COLO668 (cell line): Measurements from ENCODE around the gene CTXND1.
"Not testable (repeated sequence)": the region's sequence is repeated elsewhere in the genome, so short reads cannot be mapped to it uniquely, and the experiment has no call there.

Experiments
- DNase-seq: peaks from one replicate; lab custom pipeline; 2025; ENCODE audit not compliant: unreplicated experiment; lab: John Stamatoyannopoulos, UW

CTXND1 gene

GRCh38 chr15:80161468-80162016 lies 90.5 kb downstream of the CTXND1 start:
- no peak for DNase-seq

DNA sequence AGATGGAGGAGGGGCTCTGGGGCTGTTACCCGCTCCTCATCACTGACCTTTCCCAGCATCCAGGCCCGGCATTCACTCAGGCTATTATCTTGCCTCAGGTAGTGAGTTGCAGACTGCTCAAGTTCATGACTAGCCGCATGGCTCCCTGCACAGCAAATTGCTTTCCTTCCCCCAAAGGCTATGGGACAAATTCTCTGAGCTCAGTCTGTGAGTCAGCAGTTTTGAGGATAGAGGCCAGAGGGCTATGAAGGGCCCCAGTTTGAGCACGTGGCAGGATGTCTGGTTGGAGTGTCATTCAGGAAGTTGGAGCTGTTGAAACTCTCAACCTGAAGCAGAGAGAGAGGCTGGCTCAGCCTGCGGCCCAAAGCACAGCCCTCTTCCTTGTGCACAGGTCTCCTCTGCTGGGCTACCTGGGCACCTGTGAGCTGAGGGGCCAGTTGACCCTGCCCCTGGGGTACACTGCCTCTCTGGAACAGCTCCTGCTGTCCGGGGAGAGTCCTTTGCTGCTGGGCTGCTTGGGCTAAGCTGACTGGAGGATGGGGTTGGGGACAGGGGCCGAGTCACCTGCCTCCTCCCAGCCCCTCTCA lies 91.3 kb downstream of the CTXND1 start:
- no peak for DNase-seq

DNA sequence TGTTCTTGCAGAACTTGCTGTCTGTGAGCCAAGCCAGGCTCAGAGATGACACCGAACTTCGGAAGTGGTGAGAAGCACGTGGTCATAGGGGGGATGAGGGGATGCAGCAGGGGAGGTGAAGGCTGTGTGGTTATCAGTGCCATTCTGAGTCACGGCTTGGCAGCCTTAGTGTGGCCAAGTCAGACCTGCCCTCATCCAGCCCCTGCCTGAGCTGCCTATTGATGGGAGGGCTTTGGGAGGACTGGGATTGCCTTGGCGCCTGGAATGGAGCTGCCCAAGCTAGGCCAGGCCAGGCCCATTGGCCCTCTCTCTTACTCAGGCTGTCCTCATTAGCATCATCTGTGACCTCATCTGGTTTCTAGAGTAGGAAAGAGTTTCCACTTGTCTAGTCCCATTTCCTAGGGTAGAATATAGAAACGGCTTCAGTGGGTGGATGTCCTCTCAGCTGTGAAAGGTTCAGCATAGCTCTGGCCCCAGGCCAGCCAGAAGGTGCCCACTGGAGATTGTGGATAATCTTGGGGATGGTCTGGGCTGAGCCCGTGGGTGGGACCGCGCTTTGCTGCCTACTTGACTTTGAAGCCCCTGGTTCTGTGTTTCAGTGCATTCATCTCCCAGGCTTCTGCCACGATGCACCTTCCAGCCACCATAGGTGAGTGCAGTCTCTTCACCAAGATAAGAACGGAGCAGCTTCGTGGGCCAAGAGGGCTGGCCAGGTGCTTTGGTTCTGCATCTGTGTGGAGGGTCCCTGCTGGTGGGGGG lies 92.0 kb downstream of the CTXND1 start:
- no peak for DNase-seq

DNA sequence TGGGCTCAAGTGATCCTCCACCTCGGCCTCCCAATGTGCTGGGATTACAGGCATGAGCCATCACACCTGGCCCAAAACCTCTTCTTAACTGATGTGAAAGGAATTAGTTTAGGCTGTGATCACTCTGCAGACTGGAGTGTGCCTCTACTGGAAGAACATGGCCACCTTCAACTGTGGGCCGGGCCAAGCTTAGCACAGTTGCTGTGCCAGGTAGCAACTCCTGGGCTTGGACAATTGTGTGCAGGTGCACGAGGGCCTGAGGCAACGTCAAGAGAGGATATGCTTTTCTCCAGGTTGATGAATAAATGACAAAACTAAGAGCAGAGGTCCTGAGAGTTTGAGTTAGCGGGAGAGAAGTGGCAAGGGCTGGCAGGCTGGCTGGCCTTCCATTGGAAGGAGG lies 92.7 kb downstream of the CTXND1 start:
- no peak for DNase-seq

GRCh38 chr15:80157215-80157614 lies 94.8 kb downstream of the CTXND1 start:
- no peak for DNase-seq

- DNase-seq: no peak
Observed at GRCh38 chr15:80156176-80156720, 95.8 kb downstream of the CTXND1 start.

- not testable (repeated sequence) for DNase-seq
Observed at GRCh38 chr15:80155378-80156175, 96.4 kb downstream of the CTXND1 start.

DNA sequence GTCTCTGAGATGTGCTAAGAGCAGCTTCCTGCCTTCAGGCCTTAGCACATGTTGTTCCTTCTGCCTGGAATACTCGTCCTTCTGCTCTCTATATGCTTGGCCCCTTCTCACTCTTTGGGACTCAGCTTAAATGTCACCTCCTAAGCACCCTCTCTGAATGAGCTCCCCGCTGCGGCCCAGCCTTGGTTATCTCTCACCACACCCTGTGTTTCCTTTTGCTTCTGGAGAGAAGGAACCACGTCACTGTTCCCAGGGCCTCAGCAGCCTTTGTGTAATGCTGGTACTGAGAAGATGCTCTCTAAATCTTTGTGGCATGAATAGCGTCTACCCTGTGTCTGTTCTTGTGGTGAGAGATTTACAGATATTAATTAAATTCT lies 97.0 kb downstream of the CTXND1 start:
- no peak for DNase-seq

DNA sequence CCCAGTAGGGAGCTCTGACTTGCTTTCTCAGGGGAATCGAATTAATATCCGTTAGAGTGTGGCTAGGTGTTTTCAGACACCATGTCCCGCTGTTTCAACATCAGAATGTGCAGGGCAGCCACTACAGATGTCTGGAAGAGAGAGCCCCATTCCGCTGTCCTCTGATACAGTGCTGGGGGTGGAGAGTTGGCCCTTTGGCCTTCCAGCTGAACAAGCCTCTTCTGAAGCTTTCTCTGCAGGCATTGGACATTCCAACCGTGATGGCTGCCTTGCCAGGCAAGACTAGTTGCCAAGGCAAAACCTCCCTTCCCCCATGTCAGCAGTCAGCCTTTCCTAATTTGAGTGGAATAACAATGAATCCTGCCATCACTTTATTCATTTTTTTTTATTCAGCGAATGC lies 97.7 kb downstream of the CTXND1 start:
- DNase-seq: no peak

GRCh38 chr15:80153900-80154299 lies 98.1 kb downstream of the CTXND1 start:
- no peak for DNase-seq

GRCh38 chr15:80152896-80153876 lies 98.8 kb downstream of the CTXND1 start, which contains the start of gene FAH:
Gene FAH (plus strand): TSS chr15:80152999. CDS start chr15:80153055, 56 bp downstream.
- peak; percentile 65 for DNase-seq

DNA sequence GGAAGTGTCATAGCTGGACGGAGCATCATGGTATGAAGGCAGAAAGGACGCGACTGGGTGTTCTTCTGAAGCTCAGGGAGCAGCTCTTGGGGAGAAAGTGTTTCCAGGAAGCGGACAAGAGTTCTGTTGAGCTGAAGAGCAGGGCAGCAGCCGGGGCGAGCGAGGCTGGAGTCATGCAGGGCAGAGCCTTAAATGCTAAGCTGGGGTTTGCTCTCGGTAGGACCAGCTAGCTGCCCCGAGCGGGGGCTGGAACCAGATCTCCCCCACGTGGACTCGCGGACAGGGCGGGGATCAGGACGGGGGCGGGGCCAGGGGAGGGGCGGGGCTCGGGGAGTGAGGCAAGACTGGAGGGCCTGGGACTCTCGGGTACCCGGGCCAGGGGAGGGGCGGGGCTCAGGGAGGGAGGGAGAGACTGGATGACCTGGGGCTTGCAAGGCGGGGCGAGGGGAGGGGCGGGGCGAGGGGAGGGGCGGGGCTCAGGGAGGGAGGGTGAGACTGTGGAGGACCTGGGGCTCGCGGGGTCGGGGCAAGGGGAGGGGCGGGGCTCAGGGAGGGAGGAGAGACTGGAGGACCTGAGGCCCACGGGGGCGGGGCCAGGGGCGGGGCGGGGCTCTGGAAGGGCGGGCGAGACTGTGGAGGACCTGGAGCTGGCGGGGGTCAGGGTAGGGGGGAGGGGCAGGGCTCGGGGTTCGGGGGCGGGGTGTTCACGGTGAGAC lies 99.7 kb downstream of the CTXND1 start:
- peak; percentile 88 for DNase-seq

DNA sequence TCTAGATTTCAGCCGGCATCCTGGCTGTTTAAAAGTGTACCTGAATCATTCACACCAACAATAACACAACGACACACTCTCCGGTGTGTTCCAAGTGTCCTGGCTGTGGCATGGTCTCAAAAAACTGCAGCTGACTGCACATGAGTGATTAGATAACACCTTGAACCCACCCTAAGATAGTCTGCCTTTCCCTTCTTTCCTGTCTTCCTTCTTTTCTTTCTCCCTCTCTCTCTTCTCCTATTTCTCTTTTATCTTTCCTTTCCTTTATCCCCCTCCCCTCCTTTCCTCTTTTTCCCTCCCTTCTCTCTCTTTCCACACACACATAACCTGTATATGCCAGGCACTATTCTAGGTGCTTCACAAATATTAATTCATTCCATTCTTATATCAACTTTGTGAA lies 100.4 kb downstream of the CTXND1 start:
- DNase-seq: no peak

GRCh38 chr15:80151148-80151547 lies 100.9 kb downstream of the CTXND1 start:
- DNase-seq: no peak
